Measurements from ENCODE around the gene UST. TPM values are rescaled to one million over a fixed set of nuclear protein-coding genes. Genes with fewer than 3 reads are reported as not detected.

UST gene
- total and polyA plus RNA-seq, 9 of the 15 experiments (the other 6 are each of a cell fraction or from before 2014, with no cell fraction given) = 0.04 to 0.10 TPM; not detected in 7

DNA sequence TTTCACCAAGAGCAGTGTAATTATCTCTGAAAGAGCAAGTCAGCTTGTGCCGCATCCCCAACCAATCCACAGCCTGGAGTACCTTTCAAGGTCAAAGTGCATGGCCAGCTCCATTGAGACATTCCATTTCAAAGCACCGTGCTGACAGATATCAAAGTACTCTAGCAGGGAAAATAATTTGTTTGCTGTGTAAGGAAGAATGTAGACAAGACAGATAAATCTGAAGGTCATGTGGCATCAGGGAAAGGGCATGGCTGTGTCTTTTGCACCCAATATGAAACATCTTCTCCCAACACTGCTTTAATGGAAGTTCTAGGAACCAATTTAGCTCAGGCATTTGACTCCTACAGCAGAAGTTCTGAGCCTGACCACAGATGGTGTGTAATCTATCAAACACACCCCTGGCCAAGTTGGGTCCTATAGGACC is 328.0 kb downstream of the UST start (continued):
- no peak for TF ChIP-seq THRAP3 (IDR thresholded peaks at IDR 0.05; ENCODE audit: borderline replicate concordance)
- TF ChIP-seq MEF2A (IDR thresholded peaks at IDR 0.05; ENCODE audit: control insufficient read depth, low read depth, low read length) = no peak
- TF ChIP-seq, protein P1, sequence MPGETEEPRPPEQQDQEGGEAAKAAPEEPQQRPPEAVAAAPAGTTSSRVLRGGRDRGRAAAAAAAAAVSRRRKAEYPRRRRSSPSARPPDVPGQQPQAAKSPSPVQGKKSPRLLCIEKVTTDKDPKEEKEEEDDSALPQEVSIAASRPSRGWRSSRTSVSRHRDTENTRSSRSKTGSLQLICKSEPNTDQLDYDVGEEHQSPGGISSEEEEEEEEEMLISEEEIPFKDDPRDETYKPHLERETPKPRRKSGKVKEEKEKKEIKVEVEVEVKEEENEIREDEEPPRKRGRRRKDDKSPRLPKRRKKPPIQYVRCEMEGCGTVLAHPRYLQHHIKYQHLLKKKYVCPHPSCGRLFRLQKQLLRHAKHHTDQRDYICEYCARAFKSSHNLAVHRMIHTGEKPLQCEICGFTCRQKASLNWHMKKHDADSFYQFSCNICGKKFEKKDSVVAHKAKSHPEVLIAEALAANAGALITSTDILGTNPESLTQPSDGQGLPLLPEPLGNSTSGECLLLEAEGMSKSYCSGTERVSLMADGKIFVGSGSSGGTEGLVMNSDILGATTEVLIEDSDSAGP (CRISPR knock-in tag; IDR thresholded peaks at IDR 0.05) = no peak
- TF ChIP-seq TEAD4 (IDR thresholded peaks at IDR 0.05; ENCODE audit: low read length) = no peak
- TF ChIP-seq TEAD4 (CRISPR knock-in tag; IDR thresholded peaks at IDR 0.05; ENCODE audit: borderline replicate concordance) = no peak
- TF ChIP-seq SOX6 (IDR thresholded peaks at IDR 0.05) = no peak
- TF ChIP-seq, protein P2, sequence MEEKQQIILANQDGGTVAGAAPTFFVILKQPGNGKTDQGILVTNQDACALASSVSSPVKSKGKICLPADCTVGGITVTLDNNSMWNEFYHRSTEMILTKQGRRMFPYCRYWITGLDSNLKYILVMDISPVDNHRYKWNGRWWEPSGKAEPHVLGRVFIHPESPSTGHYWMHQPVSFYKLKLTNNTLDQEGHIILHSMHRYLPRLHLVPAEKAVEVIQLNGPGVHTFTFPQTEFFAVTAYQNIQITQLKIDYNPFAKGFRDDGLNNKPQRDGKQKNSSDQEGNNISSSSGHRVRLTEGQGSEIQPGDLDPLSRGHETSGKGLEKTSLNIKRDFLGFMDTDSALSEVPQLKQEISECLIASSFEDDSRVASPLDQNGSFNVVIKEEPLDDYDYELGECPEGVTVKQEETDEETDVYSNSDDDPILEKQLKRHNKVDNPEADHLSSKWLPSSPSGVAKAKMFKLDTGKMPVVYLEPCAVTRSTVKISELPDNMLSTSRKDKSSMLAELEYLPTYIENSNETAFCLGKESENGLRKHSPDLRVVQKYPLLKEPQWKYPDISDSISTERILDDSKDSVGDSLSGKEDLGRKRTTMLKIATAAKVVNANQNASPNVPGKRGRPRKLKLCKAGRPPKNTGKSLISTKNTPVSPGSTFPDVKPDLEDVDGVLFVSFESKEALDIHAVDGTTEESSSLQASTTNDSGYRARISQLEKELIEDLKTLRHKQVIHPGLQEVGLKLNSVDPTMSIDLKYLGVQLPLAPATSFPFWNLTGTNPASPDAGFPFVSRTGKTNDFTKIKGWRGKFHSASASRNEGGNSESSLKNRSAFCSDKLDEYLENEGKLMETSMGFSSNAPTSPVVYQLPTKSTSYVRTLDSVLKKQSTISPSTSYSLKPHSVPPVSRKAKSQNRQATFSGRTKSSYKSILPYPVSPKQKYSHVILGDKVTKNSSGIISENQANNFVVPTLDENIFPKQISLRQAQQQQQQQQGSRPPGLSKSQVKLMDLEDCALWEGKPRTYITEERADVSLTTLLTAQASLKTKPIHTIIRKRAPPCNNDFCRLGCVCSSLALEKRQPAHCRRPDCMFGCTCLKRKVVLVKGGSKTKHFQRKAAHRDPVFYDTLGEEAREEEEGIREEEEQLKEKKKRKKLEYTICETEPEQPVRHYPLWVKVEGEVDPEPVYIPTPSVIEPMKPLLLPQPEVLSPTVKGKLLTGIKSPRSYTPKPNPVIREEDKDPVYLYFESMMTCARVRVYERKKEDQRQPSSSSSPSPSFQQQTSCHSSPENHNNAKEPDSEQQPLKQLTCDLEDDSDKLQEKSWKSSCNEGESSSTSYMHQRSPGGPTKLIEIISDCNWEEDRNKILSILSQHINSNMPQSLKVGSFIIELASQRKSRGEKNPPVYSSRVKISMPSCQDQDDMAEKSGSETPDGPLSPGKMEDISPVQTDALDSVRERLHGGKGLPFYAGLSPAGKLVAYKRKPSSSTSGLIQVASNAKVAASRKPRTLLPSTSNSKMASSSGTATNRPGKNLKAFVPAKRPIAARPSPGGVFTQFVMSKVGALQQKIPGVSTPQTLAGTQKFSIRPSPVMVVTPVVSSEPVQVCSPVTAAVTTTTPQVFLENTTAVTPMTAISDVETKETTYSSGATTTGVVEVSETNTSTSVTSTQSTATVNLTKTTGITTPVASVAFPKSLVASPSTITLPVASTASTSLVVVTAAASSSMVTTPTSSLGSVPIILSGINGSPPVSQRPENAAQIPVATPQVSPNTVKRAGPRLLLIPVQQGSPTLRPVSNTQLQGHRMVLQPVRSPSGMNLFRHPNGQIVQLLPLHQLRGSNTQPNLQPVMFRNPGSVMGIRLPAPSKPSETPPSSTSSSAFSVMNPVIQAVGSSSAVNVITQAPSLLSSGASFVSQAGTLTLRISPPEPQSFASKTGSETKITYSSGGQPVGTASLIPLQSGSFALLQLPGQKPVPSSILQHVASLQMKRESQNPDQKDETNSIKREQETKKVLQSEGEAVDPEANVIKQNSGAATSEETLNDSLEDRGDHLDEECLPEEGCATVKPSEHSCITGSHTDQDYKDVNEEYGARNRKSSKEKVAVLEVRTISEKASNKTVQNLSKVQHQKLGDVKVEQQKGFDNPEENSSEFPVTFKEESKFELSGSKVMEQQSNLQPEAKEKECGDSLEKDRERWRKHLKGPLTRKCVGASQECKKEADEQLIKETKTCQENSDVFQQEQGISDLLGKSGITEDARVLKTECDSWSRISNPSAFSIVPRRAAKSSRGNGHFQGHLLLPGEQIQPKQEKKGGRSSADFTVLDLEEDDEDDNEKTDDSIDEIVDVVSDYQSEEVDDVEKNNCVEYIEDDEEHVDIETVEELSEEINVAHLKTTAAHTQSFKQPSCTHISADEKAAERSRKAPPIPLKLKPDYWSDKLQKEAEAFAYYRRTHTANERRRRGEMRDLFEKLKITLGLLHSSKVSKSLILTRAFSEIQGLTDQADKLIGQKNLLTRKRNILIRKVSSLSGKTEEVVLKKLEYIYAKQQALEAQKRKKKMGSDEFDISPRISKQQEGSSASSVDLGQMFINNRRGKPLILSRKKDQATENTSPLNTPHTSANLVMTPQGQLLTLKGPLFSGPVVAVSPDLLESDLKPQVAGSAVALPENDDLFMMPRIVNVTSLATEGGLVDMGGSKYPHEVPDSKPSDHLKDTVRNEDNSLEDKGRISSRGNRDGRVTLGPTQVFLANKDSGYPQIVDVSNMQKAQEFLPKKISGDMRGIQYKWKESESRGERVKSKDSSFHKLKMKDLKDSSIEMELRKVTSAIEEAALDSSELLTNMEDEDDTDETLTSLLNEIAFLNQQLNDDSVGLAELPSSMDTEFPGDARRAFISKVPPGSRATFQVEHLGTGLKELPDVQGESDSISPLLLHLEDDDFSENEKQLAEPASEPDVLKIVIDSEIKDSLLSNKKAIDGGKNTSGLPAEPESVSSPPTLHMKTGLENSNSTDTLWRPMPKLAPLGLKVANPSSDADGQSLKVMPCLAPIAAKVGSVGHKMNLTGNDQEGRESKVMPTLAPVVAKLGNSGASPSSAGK (IDR thresholded peaks at IDR 0.05) = no peak
